A673 (cell line): Measurements from ENCODE around the gene DRC7.

Experiments used
- CTCF ChIP-seq: fragments of 300-800, 200-600 bp; sonication (generic); conservative IDR thresholded peaks from 2 replicates; pipeline ENCODE4 v1.5.1; 2017; ENCODE audit warnings: low read depth, mild to moderate bottlenecking, antibody characterized with exemption, low read length, moderate library complexity, mixed read lengths
- EZH2 ChIP-seq: fragments of 200-600 bp; sonication (generic); IDR thresholded peaks from 2 replicates; pipeline ENCODE4 v1.6.1; 2017; ENCODE audit warnings: borderline replicate concordance, low read depth, mild to moderate bottlenecking, mixed read lengths, antibody characterized with exemption, low read length; ENCODE audit not compliant: poor library complexity, severe bottlenecking

DNA sequence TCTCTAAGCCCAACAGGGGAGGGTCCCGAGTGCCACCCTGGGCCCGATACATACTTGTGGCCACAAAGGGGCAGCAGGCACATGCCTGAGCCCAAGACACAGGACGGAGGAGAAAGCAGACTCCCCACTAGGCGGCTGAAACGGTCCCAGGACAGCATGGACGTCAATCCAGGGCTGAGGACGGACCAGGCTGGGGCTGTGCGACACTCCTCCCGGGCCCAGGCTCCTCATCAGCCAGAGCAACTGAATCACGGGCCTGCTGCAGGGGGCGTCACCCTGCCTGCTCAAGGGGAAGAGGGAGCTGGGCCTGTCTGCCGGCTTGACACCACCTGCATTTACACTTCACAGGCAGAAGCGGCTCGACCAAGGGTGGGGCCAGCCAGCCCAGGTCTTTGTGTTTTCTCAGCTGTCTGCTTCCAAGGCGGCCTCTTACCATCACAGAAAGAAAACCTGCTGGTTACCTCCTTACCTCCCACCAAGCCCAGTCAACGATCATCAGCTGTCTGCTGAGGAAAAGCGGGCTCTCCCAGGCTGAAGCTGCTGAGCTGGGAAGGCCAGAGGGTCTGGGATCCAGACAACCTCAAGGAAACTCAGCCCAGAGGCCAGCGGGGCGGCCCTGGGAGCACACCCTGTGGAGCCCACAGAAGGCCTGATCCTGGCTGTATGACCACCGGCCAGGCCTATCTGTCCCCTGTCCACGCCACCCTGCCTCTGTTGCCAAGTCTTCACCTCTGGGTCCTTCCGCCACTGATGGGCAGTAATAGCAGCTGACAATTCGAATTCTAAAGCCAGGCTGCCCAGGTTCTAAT lies 81.3 kb downstream of the DRC7 start:
- no peak for TF ChIP-seq CTCF
- no peak for TF ChIP-seq EZH2
